Testis (tissue), 2 donors: Measurements from ENCODE around the gene SCYGR2.

Experiments used
- POLR2A ChIP-seq: fragments of 450-650 bp; IDR thresholded peaks from one replicate; pipeline ENCODE4 v1.6.1; 2017; ENCODE audit warnings: antibody characterized with exemption, mild to moderate bottlenecking, moderate library complexity
- TF ChIP-seq, protein P1 (sequence below), 3 experiments: fragments of 450-650 bp in 2 of 3; fragments of 200-600 bp in 1 of 3; sonication (generic) in 1 of 3; IDR thresholded peaks; one replicate each; pipeline ENCODE4 v1.5.1; 2016 to 2019; ENCODE audit warnings: antibody characterized with exemption in 3 of 3, mild to moderate bottlenecking in 2 of 3, moderate library complexity in 1 of 3

DNA sequence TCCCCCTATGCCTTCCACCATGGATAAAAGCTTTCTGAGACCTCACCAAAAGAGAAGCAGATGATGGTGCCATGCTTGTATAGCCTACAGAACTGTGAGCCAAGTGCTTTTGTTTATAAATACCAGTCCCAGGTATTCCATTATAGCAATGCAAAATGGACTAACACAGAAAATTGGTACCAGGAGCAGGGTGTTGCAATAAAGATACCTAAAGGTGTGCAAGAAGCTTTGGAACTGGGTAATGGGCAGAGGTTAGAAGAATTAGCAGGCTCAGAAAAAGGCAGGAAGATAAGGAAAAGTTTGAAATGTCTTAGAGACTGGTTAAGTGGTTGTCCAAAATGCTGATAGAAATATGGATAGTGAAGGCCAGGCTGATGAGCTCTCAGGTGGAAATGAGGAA, 16.3 kb upstream of the SCYGR2 start:
- TF ChIP-seq, protein P1, sequence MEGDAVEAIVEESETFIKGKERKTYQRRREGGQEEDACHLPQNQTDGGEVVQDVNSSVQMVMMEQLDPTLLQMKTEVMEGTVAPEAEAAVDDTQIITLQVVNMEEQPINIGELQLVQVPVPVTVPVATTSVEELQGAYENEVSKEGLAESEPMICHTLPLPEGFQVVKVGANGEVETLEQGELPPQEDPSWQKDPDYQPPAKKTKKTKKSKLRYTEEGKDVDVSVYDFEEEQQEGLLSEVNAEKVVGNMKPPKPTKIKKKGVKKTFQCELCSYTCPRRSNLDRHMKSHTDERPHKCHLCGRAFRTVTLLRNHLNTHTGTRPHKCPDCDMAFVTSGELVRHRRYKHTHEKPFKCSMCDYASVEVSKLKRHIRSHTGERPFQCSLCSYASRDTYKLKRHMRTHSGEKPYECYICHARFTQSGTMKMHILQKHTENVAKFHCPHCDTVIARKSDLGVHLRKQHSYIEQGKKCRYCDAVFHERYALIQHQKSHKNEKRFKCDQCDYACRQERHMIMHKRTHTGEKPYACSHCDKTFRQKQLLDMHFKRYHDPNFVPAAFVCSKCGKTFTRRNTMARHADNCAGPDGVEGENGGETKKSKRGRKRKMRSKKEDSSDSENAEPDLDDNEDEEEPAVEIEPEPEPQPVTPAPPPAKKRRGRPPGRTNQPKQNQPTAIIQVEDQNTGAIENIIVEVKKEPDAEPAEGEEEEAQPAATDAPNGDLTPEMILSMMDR (IDR thresholded peaks at IDR 0.05): no peak
- TF ChIP-seq POLR2A: no peak
